ENCODE results near the gene ADRM1.

The ADRM1 gene

GRCh38 chr20:62303340-62304226, 786 bp downstream of the ADRM1 start:
- Histone ChIP-seq H3K27ac (ENCODE audit: low read depth, low read length) (no peak overlapping the region), H3K23ac (ENCODE audit: low read length) (peak overlapping the region; percentile 98), H3K56ac (ENCODE audit: low read length) (peak overlapping the region; percentile 99), H3K79me1 (ENCODE audit: low read length) (peaks cover 4% of the 10 kb centered on the region), H2BK15ac (replicated peaks; ENCODE audit: low read depth) (no peak overlapping the region), H3K18ac (ENCODE audit: low read length) (peak overlapping the region; percentile 86), H4K8ac (ENCODE audit: low read depth, low read length) (no peak overlapping the region), H3K79me2 (ENCODE audit: control insufficient read depth, insufficient read depth, low read length) (peaks cover 33% of the 10 kb centered on the region), H3K4me3 (ENCODE audit: low read length) (peak overlapping the region; percentile 47), H2BK5ac (ENCODE audit: low read length) (peak overlapping the region; percentile 59), H3K4me1 (ENCODE audit: control insufficient read depth, low read depth, low read length) (peaks cover 2% of the 10 kb centered on the region), H3K27me3 (ENCODE audit: insufficient read depth, low read length, poor library complexity) (no peaks in the 10 kb centered on the region), H2AK5ac (ENCODE audit: low read length) (no peak overlapping the region), H3K4ac (ENCODE audit: low read depth, low read length) (peak overlapping the region; percentile 95), H4K5ac (ENCODE audit: low read length) (no peak overlapping the region), H2BK120ac (ENCODE audit: low read depth, low read length) (no peak overlapping the region), H3K9ac (ENCODE audit: low read length) (peak overlapping the region; percentile 97), H3K4me2 (ENCODE audit: low read length) (peak overlapping the region; percentile 91), H3K36me3 (ENCODE audit: control insufficient read depth, insufficient read depth, low read length) (peaks cover 20% of the 10 kb centered on the region)
- no CpG with 5 or more reads among the region's 66 CpGs for WGBS (ENCODE audit: extremely low coverage, insufficient coverage, low lambda C conversion rate)
- DNase-seq: peak; percentile 40

- DNase-seq: no peak
- H2BK120ac ChIP-seq (ENCODE audit: low read depth, low read length): no peak overlapping the region
- H3K79me1 ChIP-seq (ENCODE audit: low read length): peaks cover 4% of the 10 kb centered on the region
- no peak overlapping the region for H2BK15ac ChIP-seq (replicated peaks; ENCODE audit: low read depth)
- H4K5ac ChIP-seq (ENCODE audit: low read length): no peak overlapping the region
- H2AK5ac ChIP-seq (ENCODE audit: low read length): no peak overlapping the region
- no peak overlapping the region for H4K8ac ChIP-seq (ENCODE audit: low read depth, low read length)
- H3K4me3 ChIP-seq (ENCODE audit: low read length): peak overlapping the region; percentile 15
- peak overlapping the region; percentile 91 for H3K4me2 ChIP-seq (ENCODE audit: low read length)
- no CpG with 5 or more reads among the region's 29 CpGs for WGBS (ENCODE audit: extremely low coverage, insufficient coverage, low lambda C conversion rate)
- H3K4ac ChIP-seq (ENCODE audit: low read depth, low read length): no peak overlapping the region
- H3K4me1 ChIP-seq (ENCODE audit: control insufficient read depth, low read depth, low read length): peaks cover 2% of the 10 kb centered on the region
- no peaks in the 10 kb centered on the region for H3K27me3 ChIP-seq (ENCODE audit: insufficient read depth, low read length, poor library complexity)
- H3K9ac ChIP-seq (ENCODE audit: low read length): peak overlapping the region; percentile 97
- H2BK5ac ChIP-seq (ENCODE audit: low read length): no peak overlapping the region
- no peak overlapping the region for H3K27ac ChIP-seq (ENCODE audit: low read depth, low read length)
- H3K36me3 ChIP-seq (ENCODE audit: control insufficient read depth, insufficient read depth, low read length): peaks cover 24% of the 10 kb centered on the region
- peaks cover 33% of the 10 kb centered on the region for H3K79me2 ChIP-seq (ENCODE audit: control insufficient read depth, insufficient read depth, low read length)
- H3K18ac ChIP-seq (ENCODE audit: low read length): no peak overlapping the region
- H3K56ac ChIP-seq (ENCODE audit: low read length): peak overlapping the region; percentile 99
- H3K23ac ChIP-seq (ENCODE audit: low read length): peak overlapping the region; percentile 45
Measured at GRCh38 chr20:62304331-62305148, 1.7 kb downstream of the ADRM1 start.

- H3K9ac ChIP-seq (ENCODE audit: low read length): peak overlapping the region; percentile 97
- no peaks in the 10 kb centered on the region for H3K27me3 ChIP-seq (ENCODE audit: insufficient read depth, low read length, poor library complexity)
- no peak overlapping the region for H2BK120ac ChIP-seq (ENCODE audit: low read depth, low read length)
- H3K56ac ChIP-seq (ENCODE audit: low read length): no peak overlapping the region
- H3K27ac ChIP-seq (ENCODE audit: low read depth, low read length): no peak overlapping the region
- no peak overlapping the region for H3K18ac ChIP-seq (ENCODE audit: low read length)
- H4K8ac ChIP-seq (ENCODE audit: low read depth, low read length): no peak overlapping the region
- H4K5ac ChIP-seq (ENCODE audit: low read length): no peak overlapping the region
- H3K23ac ChIP-seq (ENCODE audit: low read length): no peak overlapping the region
- H2BK15ac ChIP-seq (replicated peaks; ENCODE audit: low read depth): no peak overlapping the region
- H2AK5ac ChIP-seq (ENCODE audit: low read length): no peak overlapping the region
- no peak overlapping the region for H3K4ac ChIP-seq (ENCODE audit: low read depth, low read length)
- peaks cover 24% of the 10 kb centered on the region for H3K36me3 ChIP-seq (ENCODE audit: control insufficient read depth, insufficient read depth, low read length)
- H2BK5ac ChIP-seq (ENCODE audit: low read length): no peak overlapping the region
- H3K4me1 ChIP-seq (ENCODE audit: control insufficient read depth, low read depth, low read length): peaks cover 2% of the 10 kb centered on the region
- no peak overlapping the region for H3K4me3 ChIP-seq (ENCODE audit: low read length)
- peaks cover 4% of the 10 kb centered on the region for H3K79me1 ChIP-seq (ENCODE audit: low read length)
- H3K4me2 ChIP-seq (ENCODE audit: low read length): no peak overlapping the region
- peak; percentile 24 for DNase-seq
- no CpG with 5 or more reads among the region's 18 CpGs for whole genome bisulfite sequencing (ENCODE audit: extremely low coverage, insufficient coverage, low lambda C conversion rate)
- H3K79me2 ChIP-seq (ENCODE audit: control insufficient read depth, insufficient read depth, low read length): peaks cover 33% of the 10 kb centered on the region
Measured at GRCh38 chr20:62305149-62305764, 2.5 kb downstream of the ADRM1 start.

GRCh38 chr20:62305765-62306413, 3.1 kb downstream of the ADRM1 start:
- H3K4ac ChIP-seq (ENCODE audit: low read depth, low read length): no peak overlapping the region
- no peak for DNase-seq
- H3K9ac ChIP-seq (ENCODE audit: low read length): no peak overlapping the region
- H3K4me2 ChIP-seq (ENCODE audit: low read length): no peak overlapping the region
- H3K27ac ChIP-seq (ENCODE audit: low read depth, low read length): no peak overlapping the region
- peaks cover 4% of the 10 kb centered on the region for H3K79me1 ChIP-seq (ENCODE audit: low read length)
- H3K79me2 ChIP-seq (ENCODE audit: control insufficient read depth, insufficient read depth, low read length): peaks cover 33% of the 10 kb centered on the region
- H3K4me1 ChIP-seq (ENCODE audit: control insufficient read depth, low read depth, low read length): peaks cover 2% of the 10 kb centered on the region
- H3K36me3 ChIP-seq (ENCODE audit: control insufficient read depth, insufficient read depth, low read length): peaks cover 24% of the 10 kb centered on the region
- H4K8ac ChIP-seq (ENCODE audit: low read depth, low read length): no peak overlapping the region
- no peak overlapping the region for H3K18ac ChIP-seq (ENCODE audit: low read length)
- no peak overlapping the region for H2BK15ac ChIP-seq (replicated peaks; ENCODE audit: low read depth)
- no peaks in the 10 kb centered on the region for H3K27me3 ChIP-seq (ENCODE audit: insufficient read depth, low read length, poor library complexity)
- WGBS (ENCODE audit: extremely low coverage, insufficient coverage, low lambda C conversion rate): no CpG with 5 or more reads among the region's 33 CpGs
- H2BK5ac ChIP-seq (ENCODE audit: low read length): no peak overlapping the region
- no peak overlapping the region for H2AK5ac ChIP-seq (ENCODE audit: low read length)
- no peak overlapping the region for H3K4me3 ChIP-seq (ENCODE audit: low read length)
- no peak overlapping the region for H3K56ac ChIP-seq (ENCODE audit: low read length)
- no peak overlapping the region for H2BK120ac ChIP-seq (ENCODE audit: low read depth, low read length)
- no peak overlapping the region for H4K5ac ChIP-seq (ENCODE audit: low read length)
- no peak overlapping the region for H3K23ac ChIP-seq (ENCODE audit: low read length)

GRCh38 chr20:62306414-62307187, 3.8 kb downstream of the ADRM1 start:
- Histone ChIP-seq H4K5ac (ENCODE audit: low read length) (no peak overlapping the region), H3K18ac (ENCODE audit: low read length) (no peak overlapping the region), H3K27ac (ENCODE audit: low read depth, low read length) (no peak overlapping the region), H3K79me2 (ENCODE audit: control insufficient read depth, insufficient read depth, low read length) (peaks cover 33% of the 10 kb centered on the region), H3K27me3 (ENCODE audit: insufficient read depth, low read length, poor library complexity) (no peaks in the 10 kb centered on the region), H2BK15ac (replicated peaks; ENCODE audit: low read depth) (no peak overlapping the region), H3K9ac (ENCODE audit: low read length) (no peak overlapping the region), H3K4me3 (ENCODE audit: low read length) (no peak overlapping the region), H4K8ac (ENCODE audit: low read depth, low read length) (no peak overlapping the region), H2BK5ac (ENCODE audit: low read length) (no peak overlapping the region), H3K79me1 (ENCODE audit: low read length) (peaks cover 4% of the 10 kb centered on the region), H3K4me1 (ENCODE audit: control insufficient read depth, low read depth, low read length) (peaks cover 2% of the 10 kb centered on the region), H3K56ac (ENCODE audit: low read length) (no peak overlapping the region), H2AK5ac (ENCODE audit: low read length) (no peak overlapping the region), H2BK120ac (ENCODE audit: low read depth, low read length) (no peak overlapping the region), H3K23ac (ENCODE audit: low read length) (no peak overlapping the region), H3K4me2 (ENCODE audit: low read length) (no peak overlapping the region), H3K4ac (ENCODE audit: low read depth, low read length) (no peak overlapping the region), H3K36me3 (ENCODE audit: control insufficient read depth, insufficient read depth, low read length) (peaks cover 24% of the 10 kb centered on the region)
- whole genome bisulfite sequencing (ENCODE audit: extremely low coverage, insufficient coverage, low lambda C conversion rate): no CpG with 5 or more reads among the region's 27 CpGs
- no peak for DNase-seq
